ENCODE results near the gene MTX3.

The MTX3 gene

DNA sequence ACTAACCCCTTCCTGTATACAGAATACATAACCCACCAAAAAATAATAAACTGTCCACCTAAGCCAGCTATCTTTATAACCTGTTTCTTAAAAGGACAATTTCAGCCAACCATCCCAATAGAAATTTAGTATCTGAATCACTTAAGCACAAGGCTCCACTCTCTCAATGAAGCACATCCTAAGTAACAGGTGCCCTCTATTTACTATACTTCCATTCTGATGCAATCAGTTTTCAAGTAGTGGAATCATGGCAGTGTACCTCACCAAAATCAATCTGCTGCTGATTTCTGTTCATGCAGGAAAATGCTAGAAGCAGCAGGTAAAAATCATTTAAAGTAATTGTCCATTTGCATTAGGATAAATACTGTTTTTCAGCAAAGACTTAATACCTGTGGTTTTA is 4.8 kb downstream of the MTX3 start:
- DNase-seq = no peak
- intact Hi-C loops (cut with DNase I) = no loop called here

DNA sequence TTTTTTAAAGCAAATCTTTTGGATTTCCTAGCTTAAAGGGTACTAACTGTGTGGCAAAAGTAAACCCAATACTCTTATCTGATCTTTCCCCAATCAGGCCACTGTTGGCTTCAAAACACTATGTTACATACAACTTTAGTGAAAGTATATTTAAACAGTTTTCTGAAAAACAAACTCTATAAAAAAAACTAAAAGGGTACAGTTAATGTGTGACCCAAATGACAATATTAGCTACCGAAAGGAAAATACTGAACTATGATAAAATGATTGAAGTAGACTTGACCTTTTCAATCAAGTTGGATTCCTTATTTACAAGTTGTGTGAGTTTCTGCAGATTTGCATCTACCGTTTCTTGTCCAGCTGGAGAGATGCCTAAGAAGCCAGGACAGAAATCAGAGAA is 5.8 kb downstream of the MTX3 start:
- intact Hi-C loops (cut with DNase I) = no loop called here
- no peak for DNase-seq

DNA sequence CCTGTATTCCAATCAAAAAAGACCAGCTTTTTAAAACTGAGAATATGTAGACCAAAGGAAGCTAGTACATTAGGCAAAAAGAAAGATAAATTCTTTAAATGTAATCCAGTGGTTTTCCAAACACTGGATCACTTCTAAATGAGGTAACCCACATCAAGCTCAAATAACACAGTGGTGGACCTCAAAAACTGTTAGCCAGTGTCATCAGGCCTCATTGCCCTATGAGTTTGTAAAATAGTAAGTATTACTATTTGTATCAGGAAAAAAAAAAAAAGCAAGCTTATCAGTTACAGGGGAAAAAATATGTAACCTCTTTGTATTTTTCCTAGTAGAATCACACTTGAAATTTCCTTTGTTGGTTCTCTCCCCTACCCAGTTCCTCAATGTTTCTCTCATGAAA is 6.7 kb downstream of the MTX3 start:
- intact Hi-C loops (cut with DNase I) = no loop called here
- no peak for DNase-seq

DNA sequence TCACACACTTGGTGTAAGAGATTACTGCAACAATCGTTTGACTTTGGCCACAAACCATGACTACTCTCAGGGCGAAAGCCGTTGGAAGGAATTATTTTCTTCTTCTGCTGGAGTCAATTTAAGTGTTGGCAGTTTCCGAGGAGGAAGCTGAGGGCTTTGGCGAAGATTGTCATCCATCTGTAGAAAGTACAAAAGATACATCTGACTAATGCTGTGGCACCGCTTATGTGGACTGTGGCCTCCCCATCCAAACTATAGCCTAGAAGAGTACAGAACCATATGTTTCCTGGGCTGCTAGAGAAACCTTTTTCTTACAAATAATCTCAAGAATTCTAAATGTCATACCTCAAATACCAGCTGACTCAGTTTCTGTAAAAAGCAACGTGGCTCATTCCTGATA is 7.4 kb downstream of the MTX3 start:
- no peak for DNase-seq
- intact Hi-C loops (cut with DNase I) = no loop called here

DNA sequence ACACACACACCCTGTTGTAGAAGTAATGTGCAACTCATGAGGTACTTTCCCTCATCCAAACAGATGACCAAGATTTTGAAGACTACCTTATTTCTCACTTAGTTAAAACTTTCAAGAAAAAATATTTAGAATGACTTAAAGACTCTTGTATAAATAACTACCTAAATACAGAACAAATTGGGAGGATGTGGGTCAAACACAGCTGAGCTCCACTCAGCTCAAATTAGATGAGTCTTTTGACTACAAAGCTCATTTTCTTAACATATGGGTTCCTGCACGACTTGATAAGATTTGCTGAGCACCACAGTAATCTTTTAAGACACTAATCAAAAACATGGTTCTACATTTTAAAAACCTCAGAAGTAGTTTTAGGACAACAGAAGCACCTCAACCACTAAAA is 8.9 kb downstream of the MTX3 start:
- intact Hi-C loops (cut with DNase I) = no loop called here
- no peak for DNase-seq

DNA sequence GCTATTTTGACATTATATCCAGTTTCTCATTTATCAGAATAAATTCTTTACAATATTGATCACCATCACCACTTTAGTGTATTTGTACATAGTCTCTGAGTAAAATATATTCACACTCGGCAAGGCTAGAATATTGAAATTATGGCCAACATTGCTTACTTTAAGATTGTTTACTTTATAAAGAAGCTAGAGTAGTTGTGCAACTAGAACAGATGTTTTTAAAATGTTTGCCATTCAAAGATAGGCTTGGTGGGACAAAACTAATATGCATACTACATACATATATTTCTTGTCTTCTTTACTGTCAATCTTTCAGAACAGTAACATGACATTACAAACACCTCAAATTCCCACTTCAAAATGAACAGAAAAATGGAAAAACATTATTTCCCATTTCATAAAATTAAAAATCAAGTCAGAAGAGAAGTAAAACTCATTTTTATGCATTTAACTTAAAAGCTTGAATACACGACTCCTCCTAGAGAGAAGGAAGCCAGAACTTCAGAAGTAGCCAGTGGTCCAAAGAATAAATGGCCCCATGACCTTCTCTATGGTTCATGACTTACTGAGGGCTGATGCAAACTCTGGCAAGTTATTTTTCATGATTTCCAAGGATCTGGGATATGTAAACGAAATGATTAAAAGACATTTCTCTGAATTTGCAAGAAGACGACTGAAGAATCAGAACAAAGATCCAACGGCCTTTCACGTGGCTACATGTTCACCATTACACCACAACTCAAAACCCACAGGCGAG is 14.1 kb downstream of the MTX3 start:
- intact Hi-C loops (cut with DNase I) = no loop called here

DNA sequence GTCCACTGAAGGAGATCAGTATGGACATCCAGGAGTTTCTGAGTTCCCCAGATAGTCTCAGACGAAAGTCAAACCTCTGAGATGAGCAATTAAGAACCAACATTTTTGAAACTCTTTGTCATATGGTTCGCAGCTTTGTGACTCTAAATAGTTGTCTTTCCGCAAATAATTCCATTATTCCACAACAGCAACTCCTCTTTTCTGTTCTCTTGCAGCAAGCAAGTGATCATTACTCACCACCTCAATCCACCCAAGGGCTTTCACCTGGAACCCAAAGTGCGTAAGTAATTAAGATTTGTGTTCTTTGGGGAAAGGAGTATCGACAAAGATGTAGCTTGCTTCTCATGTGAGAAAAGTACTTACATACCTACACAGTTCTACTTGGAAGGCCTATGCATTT is 15.6 kb downstream of the MTX3 start:
- intact Hi-C loops (cut with DNase I) = no loop called here

More for the DNA sequence above, 14.1 kb downstream of the MTX3 start:
- DNase-seq = no peak

DNA sequence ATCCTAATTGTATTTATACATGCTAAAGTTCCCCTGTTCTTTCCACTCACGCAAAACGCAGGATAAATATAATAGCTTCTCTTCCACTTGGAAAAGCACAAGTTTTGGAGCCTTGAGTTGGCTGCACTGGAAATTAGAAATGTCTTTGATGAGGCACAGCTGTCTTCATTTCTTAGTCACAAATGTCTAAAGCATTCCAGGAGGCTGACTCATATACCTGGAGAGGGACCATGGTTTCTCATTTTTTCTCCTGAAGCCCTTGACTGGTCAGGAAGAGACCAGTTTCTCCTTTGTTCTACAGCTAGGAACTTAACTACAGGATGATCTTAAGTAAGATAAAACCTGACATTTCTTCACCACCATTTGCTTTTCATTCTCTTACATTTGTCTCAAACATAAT is 16.2 kb downstream of the MTX3 start:
- intact Hi-C loops (cut with DNase I) = no loop called here
- no peak for DNase-seq

More for the DNA sequence above, 15.6 kb downstream of the MTX3 start:
- no peak for DNase-seq

DNA sequence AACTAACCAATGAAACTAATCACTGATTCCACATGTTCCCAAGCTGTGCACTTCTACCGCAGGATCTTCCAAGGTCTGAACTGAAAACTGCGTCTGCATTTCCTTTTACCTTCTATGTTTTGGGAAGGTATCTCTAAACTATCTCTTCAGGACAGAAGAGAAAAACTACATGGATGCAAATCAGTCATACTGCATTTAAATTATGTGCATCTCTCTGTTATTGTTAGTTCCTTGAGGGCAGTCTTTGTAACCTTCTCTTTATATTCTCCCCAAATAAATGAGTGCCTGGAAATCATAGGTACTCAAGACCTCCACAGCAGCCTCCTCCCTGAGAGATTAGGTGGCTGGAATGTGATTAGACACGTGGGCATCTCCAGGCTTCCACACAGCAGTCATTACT is 17.1 kb downstream of the MTX3 start:
- intact Hi-C loops (cut with DNase I) = no loop called here
- DNase-seq = no peak

DNA sequence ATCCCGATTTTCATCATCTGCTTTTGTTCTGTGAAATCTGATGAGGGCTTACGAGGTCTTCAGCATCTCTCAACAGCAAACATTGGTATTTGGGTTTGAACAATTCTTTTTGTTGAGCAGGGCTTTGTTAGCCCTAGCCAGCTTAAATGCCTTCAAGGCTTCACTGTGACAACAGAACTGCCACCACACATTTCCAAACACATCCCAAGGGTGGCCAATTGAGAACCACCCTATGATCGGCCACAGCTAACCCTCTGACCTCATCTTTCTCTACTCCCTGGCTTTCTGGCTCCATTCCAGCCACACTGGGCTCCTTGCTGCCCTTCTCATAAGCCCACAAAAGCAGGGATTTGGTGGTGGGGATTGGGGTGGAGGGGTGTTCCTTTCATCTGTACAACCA is 17.6 kb downstream of the MTX3 start:
- peak in 1 of 42 donors; percentile 10 for DNase-seq
- intact Hi-C loops (cut with DNase I) = no loop called here

DNA sequence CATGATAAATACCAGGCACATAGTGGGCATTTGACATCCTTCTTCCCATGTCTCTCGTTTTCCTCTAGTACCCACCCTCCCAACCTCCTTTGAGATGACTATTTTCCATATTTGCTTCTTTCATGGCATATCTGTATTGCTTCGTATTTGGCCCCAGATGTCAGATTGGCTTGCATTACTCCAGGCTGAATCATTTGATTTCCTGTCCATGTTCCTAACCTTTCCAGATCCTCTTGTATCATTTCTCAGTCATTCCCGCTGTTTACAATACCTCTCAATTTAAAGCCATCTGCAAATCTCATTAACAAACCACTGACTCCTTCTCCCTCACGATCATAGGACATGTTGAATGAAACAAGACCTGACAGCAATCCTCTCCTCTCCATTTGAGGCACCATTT is 19.9 kb downstream of the MTX3 start:
- DNase-seq = no peak
- intact Hi-C loops (cut with DNase I) = no loop called here

DNA sequence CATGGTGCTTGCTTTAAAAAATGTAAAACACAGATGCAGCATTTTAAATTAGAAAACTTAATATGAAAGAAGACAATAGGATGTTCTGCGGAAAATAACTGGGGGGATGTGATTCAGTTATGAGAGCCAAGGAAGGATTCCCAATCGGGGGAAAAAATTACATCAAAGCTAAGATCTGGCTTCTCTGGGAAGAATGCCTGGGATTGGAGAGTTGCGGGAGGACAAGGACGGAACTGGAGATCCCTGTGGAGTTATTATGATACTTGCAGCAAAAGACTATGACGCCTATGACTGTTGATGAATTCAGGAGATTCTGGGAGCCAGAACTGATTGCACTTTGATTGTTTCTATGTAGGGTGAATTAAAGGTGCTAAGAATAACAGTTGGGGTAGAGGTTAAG is 24.6 kb downstream of the MTX3 start:
- intact Hi-C loops (cut with DNase I) = no loop called here
- no peak for DNase-seq

DNA sequence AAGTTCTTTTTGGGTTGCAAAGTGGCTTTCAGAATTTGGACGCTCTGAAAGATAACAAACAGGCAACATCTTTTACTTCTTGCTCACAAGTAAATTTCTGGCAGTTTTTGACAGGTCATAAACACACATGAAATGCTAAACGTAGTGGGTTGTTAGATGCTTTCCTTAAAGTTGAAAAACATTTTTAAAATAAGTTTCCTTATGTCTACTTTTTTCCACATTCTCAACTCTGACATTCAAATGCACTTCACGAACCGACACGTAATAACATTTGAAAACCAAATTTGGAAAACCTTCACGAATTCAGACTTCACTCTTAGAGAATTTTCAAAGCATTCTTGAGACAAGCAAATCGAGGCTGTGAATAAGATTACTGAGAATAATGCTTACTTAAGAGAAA is 26.9 kb downstream of the MTX3 start:
- no peak for DNase-seq
- intact Hi-C loops (cut with DNase I) = no loop called here

DNA sequence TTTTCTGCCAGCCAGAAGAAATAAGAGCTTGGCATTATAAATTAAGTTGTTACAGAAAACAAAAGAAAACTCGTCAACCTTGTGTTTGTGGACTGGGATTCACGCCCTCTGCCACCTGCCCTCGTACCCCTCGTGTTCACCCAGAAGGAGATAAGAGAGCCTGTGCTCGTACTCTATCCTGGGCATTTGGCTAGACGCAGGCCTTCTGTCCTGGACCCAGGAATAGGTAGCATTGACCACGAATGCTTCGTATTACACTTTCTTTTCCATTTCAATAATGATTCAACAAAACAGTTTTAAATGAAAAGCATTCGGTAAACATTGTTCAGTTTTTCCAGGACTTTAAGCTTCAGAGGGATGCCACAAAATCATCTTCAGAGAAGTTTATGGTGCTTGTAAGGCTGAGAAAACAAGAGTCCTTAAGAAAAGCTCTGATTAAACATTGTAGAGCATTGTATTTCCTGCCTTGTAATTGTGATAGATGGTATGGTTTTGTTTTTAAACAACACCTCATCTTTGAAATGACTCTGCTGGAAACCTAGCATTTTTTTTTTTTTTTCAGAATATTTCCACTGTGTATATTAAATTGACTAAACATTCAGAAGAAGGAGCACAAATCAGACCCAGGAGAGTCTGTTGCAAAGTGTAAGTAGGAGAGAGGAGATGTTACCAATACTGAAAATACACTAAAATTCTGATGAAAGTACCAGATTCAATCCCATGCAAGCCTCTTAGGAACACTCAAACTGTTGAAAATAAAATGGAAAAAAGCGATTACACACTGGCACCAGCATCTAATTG is 27.6 kb downstream of the MTX3 start:
- intact Hi-C loops (cut with DNase I) = no loop called here
- DNase-seq = no peak

DNA sequence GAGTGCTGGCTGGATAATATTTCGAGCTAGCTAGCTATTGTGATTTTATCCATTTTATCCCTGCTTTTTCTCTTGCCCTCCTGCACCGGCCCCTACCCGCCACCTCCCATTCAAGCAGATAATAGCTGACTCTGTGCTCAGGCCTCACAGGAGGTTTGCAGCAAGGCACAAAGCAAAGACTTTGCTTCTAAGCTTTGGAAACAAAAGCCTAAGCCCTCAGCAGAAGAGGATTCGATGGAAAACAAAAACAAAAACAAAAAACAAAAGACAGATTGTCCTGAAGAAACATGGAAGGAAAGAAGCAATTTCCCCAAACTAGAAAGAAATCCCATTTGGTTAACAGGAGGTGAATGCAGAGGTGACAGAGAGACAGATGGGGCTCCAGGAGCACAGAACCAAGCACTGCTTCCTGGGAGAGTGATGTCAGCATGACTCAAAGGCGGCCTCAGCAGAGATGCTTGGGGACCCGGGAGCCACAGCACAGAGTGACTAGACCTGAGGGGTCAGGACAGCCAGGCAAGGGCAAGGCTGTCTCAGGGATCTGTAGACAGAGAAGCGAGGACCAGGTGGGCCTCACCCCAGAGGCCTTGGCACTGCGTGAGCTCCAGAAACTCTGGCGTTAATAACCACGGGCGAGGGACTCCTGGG is 28.4 kb downstream of the MTX3 start:
- no peak for DNase-seq
- intact Hi-C loops (cut with DNase I) = no loop called here

DNA sequence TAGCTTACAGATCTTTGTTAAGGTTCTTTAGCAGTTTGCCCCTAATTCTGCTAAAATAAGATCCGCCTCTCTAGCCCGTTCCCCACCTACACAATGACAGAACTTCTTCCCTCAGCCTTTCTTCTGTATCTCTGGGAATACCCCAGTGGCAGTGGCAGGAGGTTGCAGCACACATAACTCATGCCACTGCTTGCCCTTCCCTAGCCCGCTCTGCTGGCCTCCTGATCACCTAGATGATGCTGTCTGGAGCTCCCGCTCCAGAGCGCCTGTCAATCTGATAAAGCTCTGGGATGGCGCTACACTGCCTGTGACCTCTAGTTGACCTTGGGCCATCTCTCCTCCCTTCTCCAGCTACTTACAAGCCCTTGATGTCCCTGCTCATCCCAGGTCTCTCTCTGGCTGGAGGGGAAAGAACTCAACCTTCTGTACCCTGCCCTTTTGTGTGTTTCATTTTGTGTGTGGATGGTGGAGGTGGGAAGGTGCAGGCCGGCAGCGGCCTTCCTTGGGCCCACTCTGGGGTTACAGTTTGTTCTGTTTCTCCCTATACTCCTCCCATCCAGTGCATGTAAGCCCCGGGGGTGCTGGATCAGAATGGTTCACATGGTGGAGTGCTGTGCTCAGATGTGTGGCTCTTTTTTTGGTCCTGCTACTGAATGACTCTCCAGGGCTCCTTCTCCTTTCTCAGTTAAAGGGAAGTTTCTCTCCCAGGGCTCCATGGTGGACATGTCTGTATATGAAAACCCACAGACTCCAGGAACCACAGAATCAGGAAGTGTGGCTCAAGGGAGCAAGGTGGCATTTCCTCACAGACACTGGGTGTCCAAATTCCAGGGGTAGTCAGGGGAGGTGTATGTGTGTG is 29.1 kb downstream of the MTX3 start:
- DNase-seq = peak in 21 of 42 donors; percentile 3 to 58 (median 25)
- intact Hi-C loops (cut with DNase I) = no loop called here

DNA sequence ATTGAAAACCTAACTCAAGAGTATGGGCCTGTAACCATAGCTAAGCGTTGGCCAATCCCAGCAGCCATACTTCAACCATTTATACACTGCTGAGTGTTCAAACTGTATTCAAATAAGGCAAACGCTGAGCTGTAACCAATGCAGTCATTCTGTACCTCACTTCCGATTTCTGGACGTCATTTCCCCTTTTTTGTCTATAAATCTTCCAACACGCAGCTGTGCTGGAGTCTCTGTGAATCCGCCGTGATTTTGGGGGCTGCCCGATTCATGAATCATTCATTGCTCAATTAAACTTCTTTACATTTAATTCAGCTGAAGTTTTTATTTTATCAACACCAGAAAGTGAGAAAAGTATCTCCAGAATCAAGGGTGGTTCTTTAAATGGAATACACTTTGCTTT is 31.7 kb downstream of the MTX3 start:
- intact Hi-C loops (cut with DNase I) = no loop called here

DNA sequence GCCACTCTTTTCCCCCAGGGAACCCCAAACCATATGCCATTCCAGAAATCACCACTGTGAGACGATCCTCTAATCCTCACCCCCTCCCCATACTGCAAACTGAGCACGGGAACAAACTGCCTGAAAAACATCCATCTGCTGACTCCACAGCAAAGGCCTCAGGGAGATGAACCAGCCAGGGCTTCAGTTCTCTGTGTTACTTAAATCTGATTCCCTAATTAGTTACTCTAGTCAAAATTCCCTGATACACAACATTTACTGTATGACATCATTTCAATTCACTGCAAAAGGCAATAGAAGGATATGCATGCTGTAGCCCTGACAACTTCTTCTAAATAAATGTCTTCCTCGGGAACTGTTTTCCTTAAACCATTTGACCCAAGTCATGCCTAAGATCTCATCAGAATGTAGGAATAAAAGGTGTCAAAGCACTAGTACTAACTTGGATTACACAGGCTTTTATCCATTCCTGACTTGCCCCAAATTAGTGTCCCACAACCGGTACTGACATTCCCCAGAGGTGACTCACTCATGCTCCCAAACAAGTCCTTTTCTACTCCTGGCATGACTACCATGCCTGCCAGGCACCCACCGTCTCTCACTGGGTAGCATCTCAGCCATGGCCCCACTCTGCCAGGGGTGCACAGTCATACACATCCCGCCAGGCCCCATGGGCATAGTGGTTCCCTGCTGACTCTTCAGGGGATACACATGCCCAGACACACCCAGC is 35.0 kb downstream of the MTX3 start:
- intact Hi-C loops (cut with DNase I) = no loop called here
- DNase-seq = no peak

More for the DNA sequence above, 31.7 kb downstream of the MTX3 start:
- no peak for DNase-seq

Measured in head of caudate nucleus (tissue), 42 donors.